Measurements from ENCODE around the gene OPCML.

OPCML gene

GRCh38 chr11:133531971-133532651, at the start of gene OPCML:
TSS of gene OPCML (minus strand) at chr11:133532501.
- in situ Hi-C loops (cut with MboI; ENCODE audit: low sequenced_read_pairs), result no loop called here

GRCh38 chr11:133581091-133581490, 48.8 kb upstream of the OPCML start:
- in situ Hi-C loops (cut with MboI; ENCODE audit: low sequenced_read_pairs), result no loop called here

- in situ Hi-C loops (cut with MboI; ENCODE audit: low sequenced_read_pairs), result no loop called here
These were observed 47.1 kb upstream of the OPCML start for GRCh38 chr11:133579165-133580031.

- in situ Hi-C loops (cut with MboI; ENCODE audit: low sequenced_read_pairs), result no loop called here
These were observed 45.1 kb upstream of the OPCML start for GRCh38 chr11:133577403-133577802.

- in situ Hi-C loops (cut with MboI; ENCODE audit: low sequenced_read_pairs), result no loop called here
These were observed 44.0 kb upstream of the OPCML start for GRCh38 chr11:133576351-133576750.

GRCh38 chr11:133573081-133573480, 40.8 kb upstream of the OPCML start:
- in situ Hi-C loops (cut with MboI; ENCODE audit: low sequenced_read_pairs), result no loop called here

- in situ Hi-C loops (cut with MboI; ENCODE audit: low sequenced_read_pairs), result no loop called here
These were observed 38.1 kb upstream of the OPCML start for GRCh38 chr11:133570376-133570775.

- in situ Hi-C loops (cut with MboI; ENCODE audit: low sequenced_read_pairs), result no loop called here
These were observed 31.3 kb upstream of the OPCML start for GRCh38 chr11:133563505-133564025.

GRCh38 chr11:133560472-133560855, 28.2 kb upstream of the OPCML start:
- in situ Hi-C loops (cut with MboI; ENCODE audit: low sequenced_read_pairs), result no loop called here

- in situ Hi-C loops (cut with MboI; ENCODE audit: low sequenced_read_pairs), result no loop called here
These were observed 27.7 kb upstream of the OPCML start for GRCh38 chr11:133559833-133560471.

GRCh38 chr11:133559382-133559781, 27.1 kb upstream of the OPCML start:
- in situ Hi-C loops (cut with MboI; ENCODE audit: low sequenced_read_pairs), result no loop called here

- in situ Hi-C loops (cut with MboI; ENCODE audit: low sequenced_read_pairs), result no loop called here
These were observed 22.7 kb upstream of the OPCML start for GRCh38 chr11:133555034-133555433.

- in situ Hi-C loops (cut with MboI; ENCODE audit: low sequenced_read_pairs), result no loop called here
These were observed 21.8 kb upstream of the OPCML start for GRCh38 chr11:133553885-133554740.

- in situ Hi-C loops (cut with MboI; ENCODE audit: low sequenced_read_pairs), result no loop called here
These were observed 20.6 kb upstream of the OPCML start for GRCh38 chr11:133552938-133553337.

- in situ Hi-C loops (cut with MboI; ENCODE audit: low sequenced_read_pairs), result no loop called here
These were observed 18.8 kb upstream of the OPCML start for GRCh38 chr11:133551064-133551463.

GRCh38 chr11:133549826-133550225, 17.5 kb upstream of the OPCML start:
- in situ Hi-C loops (cut with MboI; ENCODE audit: low sequenced_read_pairs), result no loop called here

- in situ Hi-C loops (cut with MboI; ENCODE audit: low sequenced_read_pairs), result no loop called here
These were observed 16.3 kb upstream of the OPCML start for GRCh38 chr11:133548641-133549040.

- in situ Hi-C loops (cut with MboI; ENCODE audit: low sequenced_read_pairs), result no loop called here
These were observed 15.7 kb upstream of the OPCML start for GRCh38 chr11:133547808-133548494.

GRCh38 chr11:133545199-133545803, 13.0 kb upstream of the OPCML start:
- in situ Hi-C loops (cut with MboI; ENCODE audit: low sequenced_read_pairs), result no loop called here

- in situ Hi-C loops (cut with MboI; ENCODE audit: low sequenced_read_pairs), result no loop called here
These were observed 9.4 kb upstream of the OPCML start for GRCh38 chr11:133541720-133542095.
